ENCODE results near the gene FOXP3. TPM values are rescaled to one million over a fixed set of nuclear protein-coding genes. Genes with fewer than 3 reads are reported as not detected.

Gene FOXP3
- total RNA-seq, 1 donor: not detected

DNA sequence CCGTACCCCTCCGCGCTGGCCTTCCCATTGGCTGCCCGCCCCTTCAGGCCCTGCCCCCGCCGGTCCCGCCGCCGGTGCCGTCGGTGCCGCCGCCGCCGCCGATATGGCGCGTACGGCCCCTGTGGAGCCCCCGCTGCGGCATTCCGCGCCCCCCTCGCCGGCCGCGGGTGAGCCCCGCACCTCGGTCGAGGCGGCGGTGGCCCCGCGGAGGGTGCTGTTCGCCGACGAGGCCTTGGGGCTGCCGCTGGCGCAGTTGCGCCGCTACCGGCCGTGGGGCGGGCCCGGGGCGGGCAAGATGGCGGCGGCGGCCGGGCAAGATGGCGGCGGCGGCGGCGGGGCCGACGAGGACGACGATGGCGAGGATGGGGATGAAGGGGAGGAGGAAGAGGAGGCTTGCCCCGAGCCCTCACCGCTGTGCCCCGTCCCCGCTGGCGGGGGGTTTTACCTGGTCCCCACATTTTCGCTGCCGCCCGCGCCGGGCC, 5.3 kb upstream of the FOXP3 start, which contains the start of gene PPP1R3F:
PPP1R3F (plus strand) TSS at position 27 of the 482 bp plus-strand sequence; CDS start at position 104, 77 bp downstream.
- Histone ChIP-seq H3K36me3 (ENCODE audit: insufficient read depth, low read length) (no peaks in the 10 kb centered on the region), H4K20me1 (ENCODE audit: insufficient read depth, low read length) (peaks cover 6% of the 10 kb centered on the region), H3K79me2 (ENCODE audit: insufficient read depth, low read length) (peaks cover 31% of the 10 kb centered on the region), H3K4me3 (ENCODE audit: insufficient read depth, low read length) (peak within 1 kb of the TSS; percentile 73), H3K4me2 (ENCODE audit: insufficient read depth, low read length) (peak within 1 kb of the TSS; percentile 90), H3K4me1 (ENCODE audit: insufficient read depth, low read length) (no peaks in the 10 kb centered on the region), H3K27ac (ENCODE audit: low read depth, low read length) (peak within 1 kb of the TSS; percentile 93), H3K27me3 (ENCODE audit: insufficient read depth, low read length) (no peaks in the 10 kb centered on the region), H3K9me3 (ENCODE audit: low read depth, low read length) (no peaks in the 10 kb centered on the region), H2AFZ (ENCODE audit: low read length) (peak within 1 kb of the TSS; percentile 89)
- DNase-seq (ENCODE audit: insufficient read length, low spot score, missing footprints): no peak
- TF ChIP-seq, protein P1, sequence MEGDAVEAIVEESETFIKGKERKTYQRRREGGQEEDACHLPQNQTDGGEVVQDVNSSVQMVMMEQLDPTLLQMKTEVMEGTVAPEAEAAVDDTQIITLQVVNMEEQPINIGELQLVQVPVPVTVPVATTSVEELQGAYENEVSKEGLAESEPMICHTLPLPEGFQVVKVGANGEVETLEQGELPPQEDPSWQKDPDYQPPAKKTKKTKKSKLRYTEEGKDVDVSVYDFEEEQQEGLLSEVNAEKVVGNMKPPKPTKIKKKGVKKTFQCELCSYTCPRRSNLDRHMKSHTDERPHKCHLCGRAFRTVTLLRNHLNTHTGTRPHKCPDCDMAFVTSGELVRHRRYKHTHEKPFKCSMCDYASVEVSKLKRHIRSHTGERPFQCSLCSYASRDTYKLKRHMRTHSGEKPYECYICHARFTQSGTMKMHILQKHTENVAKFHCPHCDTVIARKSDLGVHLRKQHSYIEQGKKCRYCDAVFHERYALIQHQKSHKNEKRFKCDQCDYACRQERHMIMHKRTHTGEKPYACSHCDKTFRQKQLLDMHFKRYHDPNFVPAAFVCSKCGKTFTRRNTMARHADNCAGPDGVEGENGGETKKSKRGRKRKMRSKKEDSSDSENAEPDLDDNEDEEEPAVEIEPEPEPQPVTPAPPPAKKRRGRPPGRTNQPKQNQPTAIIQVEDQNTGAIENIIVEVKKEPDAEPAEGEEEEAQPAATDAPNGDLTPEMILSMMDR (IDR thresholded peaks at IDR 0.05; ENCODE audit: extremely low read depth, low read depth, low read length): no peak

DNA sequence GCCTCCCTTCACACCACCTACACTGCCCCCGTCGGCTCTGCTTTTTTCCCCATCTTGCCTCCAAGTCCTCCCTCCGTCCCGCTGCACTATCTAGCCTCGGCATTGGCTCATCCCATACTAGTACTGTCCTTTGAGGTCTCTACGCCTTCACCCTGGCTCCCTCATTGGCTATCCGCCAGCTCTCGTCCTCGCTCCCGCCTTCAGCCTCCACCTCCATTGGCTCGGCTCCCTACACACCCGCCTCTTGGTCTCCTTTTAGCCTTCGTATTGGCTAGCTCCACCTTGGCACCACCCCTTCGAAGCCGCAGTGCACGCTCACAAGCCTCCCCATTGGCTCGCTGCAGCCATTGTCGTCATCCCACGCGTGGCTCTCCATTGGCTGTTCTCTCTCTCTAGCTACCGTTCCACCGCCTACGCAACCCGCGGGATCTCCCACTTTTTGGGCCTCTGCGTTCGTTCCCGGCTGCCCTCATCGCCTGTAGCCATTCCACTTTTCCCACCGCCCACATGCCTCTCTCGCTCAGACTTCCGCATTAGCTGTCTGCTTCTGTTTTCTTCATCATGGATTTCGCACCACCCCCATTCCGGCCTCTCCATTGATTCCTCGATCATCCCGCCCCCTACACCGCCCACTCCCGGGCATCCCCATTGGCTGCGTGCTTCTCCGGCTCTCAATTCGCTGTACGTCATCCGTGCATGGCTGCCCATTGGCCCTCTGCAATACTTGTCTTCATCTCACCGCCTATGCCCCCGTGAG, 4.7 kb upstream of the FOXP3 start:
- peak overlapping the region; percentile 73 for H3K4me3 ChIP-seq (ENCODE audit: insufficient read depth, low read length)
- TF ChIP-seq, protein P1 (IDR thresholded peaks at IDR 0.05; ENCODE audit: extremely low read depth, low read depth, low read length): no peak
- peak overlapping the region; percentile 89 for H2AFZ ChIP-seq (ENCODE audit: low read length)
- H3K79me2 ChIP-seq (ENCODE audit: insufficient read depth, low read length): peaks cover 31% of the 10 kb centered on the region
- H3K36me3 ChIP-seq (ENCODE audit: insufficient read depth, low read length): no peaks in the 10 kb centered on the region
- peak overlapping the region; percentile 93 for H3K27ac ChIP-seq (ENCODE audit: low read depth, low read length)
- no peaks in the 10 kb centered on the region for H3K9me3 ChIP-seq (ENCODE audit: low read depth, low read length)
- H3K27me3 ChIP-seq (ENCODE audit: insufficient read depth, low read length): no peaks in the 10 kb centered on the region
- H3K4me1 ChIP-seq (ENCODE audit: insufficient read depth, low read length): no peaks in the 10 kb centered on the region
- peak; percentile 98 for DNase-seq (ENCODE audit: insufficient read length, low spot score, missing footprints)
- peaks cover 6% of the 10 kb centered on the region for H4K20me1 ChIP-seq (ENCODE audit: insufficient read depth, low read length)
- H3K4me2 ChIP-seq (ENCODE audit: insufficient read depth, low read length): peak overlapping the region; percentile 90

DNA sequence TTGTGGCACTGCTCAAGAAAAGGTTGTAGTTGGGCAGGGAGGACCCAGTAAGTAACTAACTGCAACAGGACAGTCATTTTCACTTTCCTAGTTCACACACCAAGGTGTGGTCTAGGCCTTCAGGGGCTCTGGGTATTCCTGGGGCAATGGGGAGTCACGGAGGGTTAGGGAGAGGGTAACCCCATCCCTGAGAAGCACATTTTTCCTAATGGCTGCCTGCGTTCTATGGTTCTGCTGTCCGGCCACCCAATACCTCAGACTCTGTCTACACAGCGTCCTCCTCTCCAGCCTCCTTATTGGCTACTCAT, 4.1 kb upstream of the FOXP3 start:
- peak overlapping the region; percentile 89 for H2AFZ ChIP-seq (ENCODE audit: low read length)
- no peaks in the 10 kb centered on the region for H3K27me3 ChIP-seq (ENCODE audit: insufficient read depth, low read length)

More for the DNA sequence above, 4.1 kb upstream of the FOXP3 start:
- H3K4me1 ChIP-seq (ENCODE audit: insufficient read depth, low read length): no peaks in the 10 kb centered on the region
- peak overlapping the region; percentile 93 for H3K27ac ChIP-seq (ENCODE audit: low read depth, low read length)
- H3K36me3 ChIP-seq (ENCODE audit: insufficient read depth, low read length): no peaks in the 10 kb centered on the region
- no peak for DNase-seq (ENCODE audit: insufficient read length, low spot score, missing footprints)
- H3K9me3 ChIP-seq (ENCODE audit: low read depth, low read length): no peaks in the 10 kb centered on the region
- TF ChIP-seq, protein P1 (IDR thresholded peaks at IDR 0.05; ENCODE audit: extremely low read depth, low read depth, low read length): no peak
- H3K4me2 ChIP-seq (ENCODE audit: insufficient read depth, low read length): peak overlapping the region; percentile 90
- peaks cover 29% of the 10 kb centered on the region for H3K79me2 ChIP-seq (ENCODE audit: insufficient read depth, low read length)
- H3K4me3 ChIP-seq (ENCODE audit: insufficient read depth, low read length): peak overlapping the region; percentile 73
- peaks cover 5% of the 10 kb centered on the region for H4K20me1 ChIP-seq (ENCODE audit: insufficient read depth, low read length)

All from osteoblast (primary cell).